HG02642 (cell line): Measurements from ENCODE around the gene BAZ2A.
A peak's percentile ranks its signal among the peaks of the same experiment; 100 is the strongest.
"Not testable (repeated sequence)": the region's sequence is repeated elsewhere in the genome, so short reads cannot be mapped to it uniquely, and the experiment has no call there.

Experiments used
- ATAC-seq: cut with Tn5 transposase; IDR thresholded peaks from one replicate; pipeline ENCODE4 v1.9.1; 2021; ENCODE audit warnings: mild to moderate bottlenecking; ENCODE audit not compliant: unreplicated experiment, poor library complexity

Gene BAZ2A

DNA sequence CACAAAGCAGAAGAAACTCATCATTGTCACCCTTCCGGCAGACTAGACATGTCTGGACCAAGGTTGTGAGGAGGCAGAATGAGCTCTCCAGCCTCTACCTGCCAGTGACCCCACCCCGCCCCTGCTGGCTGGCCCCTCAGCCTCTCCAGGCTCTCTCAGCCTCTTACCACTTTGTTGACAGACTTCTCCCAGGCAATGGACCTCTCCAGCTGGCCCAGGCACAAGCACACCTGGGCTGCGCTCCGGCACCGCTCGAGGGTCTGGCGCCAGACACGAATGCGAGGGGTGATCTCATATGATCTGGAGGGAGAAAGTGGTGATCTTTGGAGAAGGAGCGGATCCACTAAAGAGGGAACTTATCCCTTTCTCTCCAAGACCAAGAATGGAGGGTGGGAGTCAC is 30.3 kb downstream of the BAZ2A start:
- ATAC-seq, result no peak

DNA sequence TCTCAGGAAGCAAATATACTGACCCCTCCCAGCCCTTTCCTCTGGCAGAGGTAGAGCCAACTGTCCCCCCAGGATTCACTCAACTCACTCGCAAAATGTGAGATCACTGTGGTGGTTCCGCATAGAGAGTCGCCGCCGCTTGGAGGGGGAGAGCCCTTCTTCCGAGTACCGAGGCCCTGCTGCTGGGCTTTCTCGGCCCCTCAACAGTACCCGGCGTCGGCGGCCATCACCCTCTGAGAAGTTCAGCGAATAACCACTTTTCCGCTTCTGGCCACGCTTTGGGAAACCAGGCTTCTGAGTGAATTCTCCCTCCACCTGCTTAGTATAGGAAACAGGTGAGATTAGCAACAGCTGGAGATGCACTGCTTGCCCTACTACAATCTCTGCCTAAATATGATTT is 31.1 kb downstream of the BAZ2A start:
- no peak for ATAC-seq

- no peak for ATAC-seq
Observed at GRCh38 chr12:56596815-56597214, 33.3 kb downstream of the BAZ2A start.

DNA sequence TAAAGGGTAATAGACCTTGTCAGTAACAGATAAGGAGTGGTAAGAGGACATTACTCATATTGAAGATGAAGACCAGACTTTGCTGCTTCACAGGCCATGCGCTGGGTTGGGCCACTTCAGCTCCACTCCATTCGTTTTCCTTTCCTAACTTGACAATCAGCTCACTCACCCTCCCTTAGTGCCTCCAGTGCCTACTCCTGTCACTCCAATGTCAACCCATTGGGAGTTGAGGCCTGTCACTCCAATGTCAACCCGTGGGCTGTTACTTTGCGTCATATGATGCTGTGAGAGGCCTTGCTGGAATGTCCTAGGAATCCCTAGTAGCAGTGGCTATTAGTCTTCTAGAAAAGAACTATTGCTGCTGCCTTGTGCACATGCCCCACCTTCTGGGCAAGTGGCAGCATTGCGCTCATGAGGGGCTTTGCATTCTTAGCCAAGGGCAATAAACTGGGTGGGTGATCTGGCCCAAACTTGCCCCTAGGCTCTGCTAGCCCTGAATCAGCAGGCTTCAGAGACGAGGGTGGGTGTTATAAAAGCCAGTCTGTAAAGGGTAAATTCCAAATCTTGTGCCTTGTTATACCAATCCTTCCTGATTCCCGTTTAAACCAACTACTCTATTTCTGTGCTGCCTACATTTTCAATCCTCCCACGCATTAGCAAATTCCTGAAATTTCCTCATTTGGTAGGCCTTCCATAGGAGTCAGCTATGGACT is 36.1 kb downstream of the BAZ2A start:
- peak; percentile 57 for ATAC-seq

GRCh38 chr12:56591961-56592360 is 38.2 kb downstream of the BAZ2A start:
- no peak for ATAC-seq

GRCh38 chr12:56591126-56591525 is 39.0 kb downstream of the BAZ2A start:
- no peak for ATAC-seq

GRCh38 chr12:56590237-56590830 is 39.8 kb downstream of the BAZ2A start:
- ATAC-seq, result no peak

- no peak for ATAC-seq
Observed at GRCh38 chr12:56589783-56590182, 40.3 kb downstream of the BAZ2A start.

- no peak for ATAC-seq
Observed at GRCh38 chr12:56585098-56585497, 45.0 kb downstream of the BAZ2A start.

DNA sequence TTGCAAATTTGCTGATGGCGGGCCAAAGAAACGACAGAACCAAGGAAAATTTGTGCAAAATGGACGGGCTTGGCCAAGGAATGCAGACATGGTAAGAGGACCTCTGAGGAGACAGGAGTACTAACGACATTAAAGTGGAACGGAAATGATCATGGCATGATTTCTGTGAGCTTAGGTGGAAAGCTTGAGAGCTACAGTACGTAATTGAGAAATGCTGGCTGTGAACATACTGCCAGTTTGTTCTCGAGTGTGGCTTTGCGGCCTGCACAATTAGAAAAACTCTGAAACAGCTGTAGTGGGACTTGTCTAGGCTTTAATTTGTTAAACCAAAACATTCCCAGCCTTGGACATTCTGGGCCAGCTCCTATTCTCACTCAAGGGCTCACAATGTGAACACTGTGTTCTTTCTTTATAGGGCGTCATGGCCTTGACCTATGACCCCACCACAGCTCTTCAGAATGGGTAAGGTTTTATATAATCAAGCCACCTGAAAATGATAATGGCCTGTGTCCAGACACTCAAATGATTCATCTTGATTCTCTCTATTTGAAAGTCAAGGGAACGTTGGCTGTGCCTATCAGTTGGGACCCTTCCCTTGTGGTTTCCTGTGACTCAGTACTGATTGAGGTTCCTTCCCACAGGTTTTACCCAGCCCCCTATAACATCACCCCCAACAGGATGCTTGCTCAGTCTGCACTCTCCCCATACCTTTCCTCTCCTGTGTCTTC is 48.5 kb downstream of the BAZ2A start:
- no peak for ATAC-seq

GRCh38 chr12:56578983-56579546 is 51.1 kb downstream of the BAZ2A start:
- no peak for ATAC-seq

DNA sequence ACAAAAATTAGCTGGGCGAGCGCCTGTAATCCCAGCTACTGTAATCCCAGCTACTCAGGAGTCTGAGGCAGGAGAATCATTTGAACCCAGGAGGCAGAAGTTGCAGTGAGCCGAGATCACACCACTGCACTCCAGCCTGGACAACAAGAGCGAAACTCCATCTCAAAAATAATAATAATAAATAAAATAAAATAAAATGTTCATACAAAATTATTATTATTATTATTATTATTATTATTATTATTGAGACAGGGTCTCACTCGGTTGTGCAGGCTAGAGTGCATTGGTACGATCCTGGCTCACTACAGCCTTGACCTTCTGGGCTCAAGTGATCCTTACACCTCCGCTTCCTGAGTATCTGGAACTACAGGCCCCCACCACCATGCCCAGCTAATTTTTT is 52.9 kb downstream of the BAZ2A start:
- ATAC-seq, result not testable (repeated sequence)

- ATAC-seq, result no peak
Observed at GRCh38 chr12:56574210-56574609, 55.9 kb downstream of the BAZ2A start.

DNA sequence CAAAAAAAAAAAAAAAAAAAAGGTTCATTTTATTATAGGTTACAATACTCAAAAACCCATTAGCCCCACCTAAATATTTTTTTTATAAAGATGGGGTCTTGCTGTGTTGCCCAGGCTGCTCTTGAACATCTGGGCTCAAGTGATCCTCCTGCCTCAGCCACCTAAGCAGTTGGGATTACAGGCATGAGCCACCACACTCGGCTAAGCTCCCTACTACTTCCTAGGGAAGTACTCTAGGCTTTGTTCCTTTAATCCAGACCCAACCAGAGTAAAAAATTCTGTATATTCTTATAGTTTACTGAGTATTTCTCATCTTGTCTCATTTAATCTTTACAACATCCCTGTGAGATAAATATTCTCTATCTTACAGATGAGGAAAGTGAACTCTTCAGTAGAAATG is 57.8 kb downstream of the BAZ2A start:
- no peak for ATAC-seq

GRCh38 chr12:56571121-56571520 is 59.0 kb downstream of the BAZ2A start:
- no peak for ATAC-seq

- no peak for ATAC-seq
Observed at GRCh38 chr12:56568146-56568545, 62.0 kb downstream of the BAZ2A start.

DNA sequence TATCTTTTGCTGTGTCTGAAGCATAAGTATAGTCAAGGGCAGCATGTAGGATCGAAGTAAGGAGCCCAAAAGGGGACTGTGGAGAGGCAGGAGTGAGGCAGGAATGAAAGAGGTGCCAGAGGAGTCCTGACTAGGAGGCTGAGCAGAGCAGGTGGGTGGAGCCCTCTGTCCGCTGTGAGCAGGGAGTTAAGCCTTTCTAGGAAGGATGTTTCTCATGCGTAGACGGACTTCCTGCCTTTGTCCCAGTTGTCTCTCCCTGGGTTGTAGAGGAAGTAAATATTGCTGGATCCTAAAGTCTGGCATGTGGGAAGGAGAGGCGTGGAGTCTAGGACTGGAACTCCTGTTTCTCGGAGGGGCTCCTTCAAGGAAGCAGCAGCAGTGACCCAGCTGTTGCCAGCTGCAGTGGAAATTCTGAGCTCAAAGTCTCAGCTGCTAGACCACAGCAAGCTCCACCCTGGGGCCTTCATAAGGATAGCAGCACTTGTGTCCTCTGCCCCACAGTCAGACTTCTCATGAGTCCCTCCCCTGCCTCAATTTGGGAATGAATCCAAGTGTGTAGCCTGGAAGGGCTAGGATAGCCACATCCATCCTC is 64.5 kb downstream of the BAZ2A start:
- peak; percentile 75 for ATAC-seq

- no peak for ATAC-seq
Observed at GRCh38 chr12:56551070-56551469, 79.1 kb downstream of the BAZ2A start.

DNA sequence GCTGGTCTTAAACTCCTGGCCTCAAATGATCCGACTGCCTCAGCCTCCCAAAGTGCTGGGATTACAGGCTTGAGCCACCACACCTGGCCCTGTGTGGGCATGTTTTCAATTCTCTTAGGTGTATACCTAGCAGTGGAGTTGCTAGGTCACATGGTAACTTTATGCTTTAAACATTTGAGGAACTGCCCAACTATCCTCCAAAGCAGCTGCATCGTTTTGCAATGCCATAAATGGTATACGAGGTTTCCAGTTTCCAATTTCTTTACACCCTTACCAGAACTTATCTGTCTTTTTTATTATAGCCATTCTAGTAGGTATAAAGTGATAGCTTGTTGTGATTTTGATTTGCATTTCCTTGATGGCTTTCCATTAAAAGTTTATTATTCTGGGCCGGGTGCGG is 83.4 kb downstream of the BAZ2A start:
- no peak for ATAC-seq
